ENCODE data around the gene AZI2. TPM values are rescaled to one million over a fixed set of nuclear protein-coding genes. Genes with fewer than 3 reads are reported as not detected.

The AZI2 gene
- total RNA-seq, 4 donors from 2014 or later, result 27.6 to 90.9 (median 59.2) TPM

DNA sequence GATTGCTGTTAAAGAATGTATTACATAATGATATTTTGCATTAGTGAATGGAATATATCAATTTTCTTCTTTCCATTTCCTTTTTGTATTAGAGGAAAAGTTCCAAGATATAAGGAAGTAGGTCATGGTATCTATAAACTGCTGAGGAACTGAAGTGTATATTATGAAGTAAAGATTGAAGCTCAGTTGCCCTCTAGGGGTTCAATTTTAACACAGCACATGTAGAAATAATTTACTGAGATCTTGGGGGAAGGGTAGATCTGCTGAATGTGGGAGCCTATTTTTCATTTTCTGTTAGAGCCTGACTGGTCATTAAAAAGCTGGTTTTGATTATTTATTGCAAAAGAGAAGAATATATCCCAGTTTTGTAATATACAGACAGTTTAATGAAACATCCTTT is 62.0 kb downstream of the AZI2 start:
- no peak overlapping the region for H3K27ac ChIP-seq
- H3K27me3 ChIP-seq, result no peaks in the 10 kb centered on the region
- no peak for DNase-seq
- H3K36me3 ChIP-seq, result no peaks in the 10 kb centered on the region
- intact Hi-C loops (cut with DNase I; ENCODE audit: low total_unique reads), result loop anchor here (2.0 kb wide), 1 partner anchor 574 kb away; no protein-coding TSS in a partner anchor
- in situ Hi-C loops (cut with MboI; ENCODE audit: low sequenced_read_pairs in 4 of 4), result no loop called here
- H3K4me1 ChIP-seq, result peaks cover 0 to 3% of the 10 kb centered on the region in 2 donors
- ATAC-seq, result peak; percentile 62 to 66
- no peak overlapping the region for H3K4me3 ChIP-seq
- no peak for TF ChIP-seq POLR2A (IDR thresholded peaks at IDR 0.05)
- peak in 4 of 5 experiments; percentile 31 to 52 (median 38) for TF ChIP-seq CTCF (IDR thresholded peaks at IDR 0.05 in 4 of 5, conservative IDR thresholded peaks at IDR 0.05 in 1 of 5)
- no peaks in the 10 kb centered on the region for H3K9me3 ChIP-seq

GRCh38 chr3:28280781-28281180 is 67.8 kb downstream of the AZI2 start:
- Histone ChIP-seq H3K27ac (no peak overlapping the region), H3K4me3 (no peak overlapping the region), H3K36me3 (no peaks in the 10 kb centered on the region), H3K27me3 (no peaks in the 10 kb centered on the region), H3K4me1 (peaks cover 0 to 3% of the 10 kb centered on the region in 2 donors), H3K9me3 (no peaks in the 10 kb centered on the region)
- in situ Hi-C loops (cut with MboI; ENCODE audit: low sequenced_read_pairs in 4 of 4) (no loop called here), intact Hi-C loops (cut with DNase I; ENCODE audit: low total_unique reads) (no loop called here)
- ATAC-seq (no peak), DNase-seq (no peak)
- TF ChIP-seq CTCF (IDR thresholded peaks at IDR 0.05 in 4 of 5, conservative IDR thresholded peaks at IDR 0.05 in 1 of 5), result no peak
- no peak for TF ChIP-seq POLR2A (IDR thresholded peaks at IDR 0.05)

DNA sequence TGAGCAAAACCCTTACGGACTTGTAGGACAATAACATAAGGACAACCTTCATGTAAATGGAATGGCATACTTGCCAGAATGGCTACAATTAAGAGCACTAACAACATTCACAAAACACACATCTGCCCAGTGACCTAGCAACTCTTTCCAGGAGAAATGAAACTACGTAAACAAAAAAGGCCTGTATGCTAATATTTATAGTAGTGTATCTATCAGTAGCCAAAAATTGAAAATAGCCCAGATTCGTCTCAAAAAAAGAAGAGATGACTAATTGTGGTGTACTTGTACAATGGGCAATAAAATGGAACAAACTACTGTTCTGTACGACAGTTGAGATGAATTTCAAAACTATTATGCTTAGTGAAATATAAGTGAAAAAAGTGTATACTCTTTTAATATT is 68.9 kb downstream of the AZI2 start:
- no peak for ATAC-seq
- H3K4me3 ChIP-seq, result no peak overlapping the region
- no peak for DNase-seq
- no peak for TF ChIP-seq CTCF (IDR thresholded peaks at IDR 0.05 in 4 of 5, conservative IDR thresholded peaks at IDR 0.05 in 1 of 5)
- no peaks in the 10 kb centered on the region for H3K9me3 ChIP-seq
- in situ Hi-C loops (cut with MboI; ENCODE audit: low sequenced_read_pairs in 4 of 4) (no loop called here), intact Hi-C loops (cut with DNase I; ENCODE audit: low total_unique reads) (no loop called here)
- H3K27ac ChIP-seq, result no peak overlapping the region
- peaks cover 0 to 3% of the 10 kb centered on the region in 2 donors for H3K4me1 ChIP-seq
- peaks cover 0 to 5% of the 10 kb centered on the region in 2 donors for H3K36me3 ChIP-seq
- no peaks in the 10 kb centered on the region for H3K27me3 ChIP-seq

DNA sequence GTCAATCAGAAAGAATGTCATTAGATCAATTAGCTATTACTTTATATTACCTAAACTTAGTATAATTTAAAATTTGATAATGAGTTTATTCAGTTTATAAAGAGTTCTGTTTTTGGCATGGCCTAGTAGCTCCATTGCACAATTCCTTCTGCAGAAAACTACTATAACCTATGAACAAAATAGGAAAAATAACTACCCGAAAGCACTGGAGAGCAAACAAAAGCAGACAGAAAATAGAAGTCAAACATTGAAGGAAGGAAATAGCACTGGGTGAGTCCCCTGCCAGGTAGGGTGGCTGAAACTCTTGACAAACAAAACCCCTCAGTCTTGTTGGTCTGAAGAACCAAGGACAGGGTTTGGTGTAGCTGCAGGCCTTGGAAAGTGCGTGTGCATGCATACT is 69.7 kb downstream of the AZI2 start:
- H3K9me3 ChIP-seq, result no peaks in the 10 kb centered on the region

More for the DNA sequence above, 69.7 kb downstream of the AZI2 start:
- no peak for TF ChIP-seq POLR2A (IDR thresholded peaks at IDR 0.05)
- TF ChIP-seq CTCF (IDR thresholded peaks at IDR 0.05 in 4 of 5, conservative IDR thresholded peaks at IDR 0.05 in 1 of 5), result no peak
- Histone ChIP-seq H3K4me1 (no peaks in the 10 kb centered on the region), H3K27ac (no peak overlapping the region), H3K36me3 (peaks cover 0 to 6% of the 10 kb centered on the region in 2 donors), H3K4me3 (no peak overlapping the region), H3K27me3 (no peaks in the 10 kb centered on the region)
- DNase-seq, result no peak
- in situ Hi-C loops (cut with MboI; ENCODE audit: low sequenced_read_pairs in 4 of 4), result no loop called here
- intact Hi-C loops (cut with DNase I; ENCODE audit: low total_unique reads), result no loop called here
- no peak for ATAC-seq

Data from gastrocnemius medialis (tissue), 4 donors.